HG02571 (cell line): Measurements from ENCODE around the gene KCTD1.

ENCODE experiments used
- ATAC-seq: cut with Tn5 transposase; IDR thresholded peaks from one replicate; pipeline ENCODE4 v1.9.1; 2021; ENCODE audit warnings: mild to moderate bottlenecking, moderate library complexity; ENCODE audit not compliant: unreplicated experiment

The KCTD1 gene

DNA sequence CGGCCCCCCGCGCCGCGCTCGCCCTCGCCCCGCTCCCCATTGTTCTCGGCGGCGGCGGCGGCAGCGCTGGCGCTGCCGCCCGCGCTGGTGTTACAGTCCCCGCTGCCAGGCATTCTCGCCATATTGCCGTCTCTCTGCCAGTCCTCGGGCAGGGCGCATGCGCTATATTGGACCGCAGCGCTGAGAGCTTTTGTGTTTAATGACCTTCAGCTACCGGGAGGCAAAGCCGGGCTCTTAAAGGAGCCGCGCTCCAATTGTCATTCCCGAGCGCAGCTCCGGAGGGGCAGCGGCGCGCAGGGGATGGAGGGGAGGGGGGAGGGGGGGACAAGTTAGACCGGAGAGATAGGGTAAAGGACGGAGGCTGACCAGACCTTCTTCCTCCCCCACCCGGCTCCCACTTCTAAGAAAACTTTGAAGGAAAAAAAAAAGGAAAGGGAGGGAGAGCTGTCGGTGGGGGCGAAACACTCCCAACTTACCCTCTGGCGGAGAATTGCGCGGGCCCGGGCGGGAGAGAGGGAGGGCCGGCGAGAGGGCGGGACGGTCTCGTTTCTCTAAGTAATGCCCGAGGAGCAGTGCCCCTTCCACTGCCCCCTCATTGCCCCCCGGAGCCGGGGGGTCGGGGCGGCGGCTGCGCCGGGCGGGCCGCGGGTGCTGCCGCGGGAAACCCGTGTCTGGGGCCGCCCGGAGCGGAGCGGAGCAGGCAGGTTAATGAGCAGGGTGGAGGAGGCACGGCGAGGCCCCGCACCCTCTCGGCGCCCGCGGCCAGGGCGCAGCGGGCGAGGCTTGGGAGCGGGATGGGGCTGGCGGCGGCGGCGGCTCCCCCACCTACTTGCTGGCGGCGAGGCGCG lies at the start of gene KCTD1:
Gene KCTD1, minus strand, starts transcription at position 139 of the 848 bp plus-strand sequence. Its CDS starts 17 bp downstream, at position 122.
- ATAC-seq = peak; percentile 60

GRCh38 chr18:26593365-26594320 lies 45.3 kb upstream of the KCTD1 start:
- no peak for ATAC-seq

DNA sequence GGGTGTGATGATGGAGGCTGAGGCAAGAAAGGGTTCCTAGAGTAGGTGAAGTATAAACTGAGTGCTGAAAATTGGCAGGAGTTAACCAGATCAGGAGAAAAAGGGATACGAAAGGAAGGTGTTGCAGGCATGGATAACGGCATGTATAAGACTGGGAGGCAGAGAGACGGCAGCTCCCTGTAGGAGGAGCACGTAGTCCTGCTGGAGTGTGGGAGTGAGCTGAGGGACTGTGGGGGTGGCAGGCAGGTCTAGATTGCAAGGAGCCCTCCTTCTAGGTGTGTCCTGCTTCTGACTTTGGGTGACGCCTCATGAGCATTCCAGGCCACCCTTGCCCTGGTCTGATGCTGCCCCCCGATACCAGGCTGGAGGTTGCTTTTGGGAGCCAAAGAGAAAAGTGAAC lies 36.4 kb upstream of the KCTD1 start:
- ATAC-seq = no peak

GRCh38 chr18:26579941-26580618 lies 31.7 kb upstream of the KCTD1 start:
- ATAC-seq = no peak

GRCh38 chr18:26575865-26576217 lies 27.5 kb upstream of the KCTD1 start:
- no peak for ATAC-seq

DNA sequence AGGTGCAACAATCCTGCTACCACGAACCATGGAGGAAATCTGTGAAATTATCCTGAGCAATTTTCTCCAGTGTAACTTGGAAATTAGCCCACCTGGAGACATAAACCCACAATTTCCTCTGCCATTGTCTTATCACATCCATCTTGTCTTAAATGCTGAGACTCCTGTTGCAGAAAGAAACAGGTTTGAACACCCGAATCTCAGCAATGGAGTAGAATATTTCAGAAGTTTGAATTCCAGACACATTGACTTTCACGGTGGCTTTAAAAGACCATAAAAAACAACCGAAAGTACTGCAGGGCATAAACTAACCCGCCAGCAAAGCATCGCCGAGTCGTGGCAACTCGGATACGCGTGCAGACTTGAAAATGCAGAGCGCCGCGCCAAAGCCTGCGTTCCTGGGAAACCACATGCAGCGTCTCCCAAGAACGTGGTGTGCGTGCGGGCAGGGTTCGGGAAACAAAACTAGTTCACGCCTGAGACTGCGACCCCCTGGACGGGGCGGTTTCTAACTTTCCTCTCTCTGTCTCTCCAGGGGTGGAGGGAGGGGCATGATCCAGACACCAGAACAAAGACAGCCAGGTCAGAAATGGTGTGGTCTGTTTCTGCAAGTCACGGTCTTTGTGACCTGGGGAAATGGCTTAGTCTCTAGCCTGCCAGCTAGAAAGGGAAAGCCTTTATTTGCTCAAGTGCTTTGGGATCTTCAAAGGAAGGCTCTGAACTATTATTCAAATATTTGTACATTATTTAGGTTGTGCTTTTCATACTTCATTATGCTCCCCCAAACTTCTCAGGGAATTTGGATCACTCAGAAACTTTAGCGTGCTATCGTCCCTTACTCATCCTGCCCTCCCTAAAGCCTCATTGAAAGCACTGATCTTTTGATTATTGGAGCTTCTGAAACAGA lies 26.9 kb upstream of the KCTD1 start:
- no peak for ATAC-seq

DNA sequence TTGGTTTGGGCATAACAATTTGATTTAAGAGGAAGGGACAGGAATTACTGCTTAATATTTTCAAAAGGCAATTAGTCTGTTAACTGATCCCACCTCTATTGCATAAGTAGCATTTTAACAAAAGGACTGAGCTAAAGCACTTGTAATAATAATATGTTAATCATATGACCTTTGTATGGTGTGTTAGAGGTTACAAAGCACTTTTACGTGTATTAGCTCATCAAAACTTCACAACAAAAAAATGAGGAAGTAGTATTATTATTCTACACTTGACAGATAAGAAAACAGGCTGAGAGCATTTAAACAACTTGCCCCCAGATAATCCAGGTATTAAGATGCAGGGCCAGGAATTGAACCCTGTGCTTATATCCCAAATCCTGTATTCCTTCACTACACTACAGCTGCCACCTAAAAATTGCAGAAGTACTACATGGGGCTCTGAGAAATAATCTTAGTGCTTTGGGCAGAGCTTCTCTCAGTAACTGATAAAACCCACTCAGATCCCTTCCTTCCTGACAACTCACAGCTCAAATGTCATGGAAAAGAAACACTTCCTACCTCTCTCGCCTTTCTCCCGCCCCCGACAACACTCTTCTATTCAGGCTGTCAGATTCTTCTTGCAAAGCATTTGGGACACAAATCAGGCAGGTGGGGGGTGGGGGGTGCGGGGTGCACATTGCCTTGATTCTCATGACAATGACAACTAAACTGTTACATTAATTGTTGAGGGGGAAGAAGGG lies 20.7 kb upstream of the KCTD1 start:
- no peak for ATAC-seq

DNA sequence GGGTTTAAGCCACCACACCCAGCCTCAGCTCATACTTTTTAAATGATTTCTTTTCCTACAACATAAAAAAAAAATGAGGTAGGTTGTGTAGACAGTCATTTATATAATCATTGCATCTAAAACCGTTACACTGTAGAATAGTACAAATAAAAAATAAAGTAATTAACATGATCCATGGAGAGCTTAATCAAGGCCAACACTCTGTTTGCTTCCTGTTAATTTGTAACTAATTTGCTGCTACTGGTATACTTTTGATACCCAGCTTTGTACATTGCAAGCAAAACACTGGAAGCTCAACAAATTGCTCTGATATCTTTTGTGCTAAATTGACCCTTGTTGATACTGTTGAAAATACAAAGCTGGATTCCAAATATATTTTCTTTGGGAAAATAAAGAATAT lies 20.2 kb upstream of the KCTD1 start:
- ATAC-seq = no peak

DNA sequence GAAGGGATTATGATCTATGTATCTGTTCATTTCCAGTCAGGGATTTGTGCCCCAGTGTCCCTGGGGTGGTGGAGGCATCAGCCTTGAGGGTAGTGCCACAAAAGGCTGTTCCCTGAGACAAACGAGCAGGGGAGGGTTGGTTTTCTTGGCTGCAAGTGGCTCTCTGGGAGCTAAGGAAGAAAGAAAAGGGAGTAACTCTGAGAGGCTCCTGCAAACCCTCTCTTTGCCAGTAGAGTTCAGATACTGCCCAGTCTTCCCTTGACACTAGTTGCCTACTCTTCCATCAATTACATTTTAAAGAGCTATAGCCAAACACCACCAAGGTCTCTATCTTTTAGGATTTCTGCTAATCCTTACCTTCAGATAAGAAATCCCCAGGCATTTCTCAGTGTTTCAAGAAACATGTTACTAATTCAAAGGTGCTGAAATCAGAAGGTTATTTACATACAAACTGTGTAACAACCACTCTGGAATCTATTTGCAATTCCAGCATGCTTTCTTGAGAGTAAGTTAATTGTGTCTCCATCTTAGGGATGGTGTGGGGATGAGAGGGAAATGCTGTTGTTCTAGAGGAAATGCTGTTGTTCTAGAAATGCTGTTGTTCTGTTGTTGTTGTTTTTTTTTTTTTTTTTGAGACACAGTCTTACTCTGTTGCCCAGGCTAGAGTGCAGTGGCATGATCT lies 18.7 kb upstream of the KCTD1 start:
- no peak for ATAC-seq

GRCh38 chr18:26565514-26565913 lies 17.2 kb upstream of the KCTD1 start:
- no peak for ATAC-seq

GRCh38 chr18:26563024-26563423 lies 14.7 kb upstream of the KCTD1 start:
- no peak for ATAC-seq

- ATAC-seq = no peak
Measured at GRCh38 chr18:26562568-26562967, 14.2 kb upstream of the KCTD1 start.

GRCh38 chr18:26561769-26562168 lies 13.4 kb upstream of the KCTD1 start:
- ATAC-seq = no peak

DNA sequence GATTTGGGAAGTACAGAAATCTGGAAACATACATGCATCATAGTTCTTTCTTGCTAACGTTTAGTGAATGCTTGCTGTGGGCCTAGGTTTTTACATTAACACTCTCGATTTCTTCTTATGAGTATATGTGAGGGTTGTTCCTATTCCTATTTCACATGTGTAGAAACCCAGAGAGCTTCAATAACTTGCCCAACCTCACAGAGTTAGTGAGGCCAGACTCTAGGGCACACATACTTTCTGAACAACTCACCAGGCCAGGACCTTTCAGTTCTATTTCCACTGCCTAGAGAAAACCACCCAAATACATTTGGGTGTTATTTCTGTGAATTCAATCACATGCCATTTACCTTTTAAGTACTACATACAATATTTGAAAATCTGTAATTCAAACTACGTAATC lies 8.2 kb upstream of the KCTD1 start:
- peak; percentile 93 for ATAC-seq

- ATAC-seq = no peak
Measured at GRCh38 chr18:26555804-26556553, 7.6 kb upstream of the KCTD1 start.

DNA sequence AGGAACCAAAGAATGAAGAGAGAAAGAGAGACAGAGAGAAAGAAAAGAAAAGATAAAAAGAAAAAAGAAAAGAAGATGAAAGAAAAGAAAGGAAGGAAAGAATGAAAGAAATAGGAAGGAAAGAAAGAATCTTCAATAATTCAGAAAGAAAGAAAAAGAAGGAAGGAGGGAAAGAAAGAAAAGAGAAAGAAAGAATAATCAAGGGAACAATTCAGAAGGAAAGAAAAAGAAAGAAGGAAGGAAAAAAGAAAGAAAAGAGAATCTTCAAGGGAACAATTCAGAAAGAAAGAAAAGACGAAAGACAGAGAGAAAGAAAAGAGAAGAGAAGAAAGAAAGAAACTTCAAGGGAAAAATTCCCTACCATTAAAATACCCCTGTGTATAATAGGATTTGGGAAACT lies 5.6 kb upstream of the KCTD1 start:
- no peak for ATAC-seq

DNA sequence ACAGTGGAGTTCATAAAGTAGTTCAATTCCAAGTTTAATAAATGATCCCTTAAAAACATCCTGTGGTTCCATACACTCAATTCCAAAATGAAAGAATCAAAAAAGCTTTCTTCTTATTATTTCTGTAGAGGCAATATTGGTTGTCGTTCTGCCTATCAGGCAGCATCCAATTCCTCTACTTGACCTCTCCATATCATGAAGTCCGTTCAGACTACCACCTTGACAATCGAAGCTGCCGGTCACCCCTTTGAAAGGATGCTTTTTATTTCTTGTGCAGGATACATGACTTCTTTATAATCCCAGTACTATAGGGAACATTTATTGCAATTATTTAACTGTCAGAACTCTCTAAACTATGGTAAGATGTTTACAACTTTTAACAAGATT lies 3.3 kb upstream of the KCTD1 start:
- no peak for ATAC-seq

DNA sequence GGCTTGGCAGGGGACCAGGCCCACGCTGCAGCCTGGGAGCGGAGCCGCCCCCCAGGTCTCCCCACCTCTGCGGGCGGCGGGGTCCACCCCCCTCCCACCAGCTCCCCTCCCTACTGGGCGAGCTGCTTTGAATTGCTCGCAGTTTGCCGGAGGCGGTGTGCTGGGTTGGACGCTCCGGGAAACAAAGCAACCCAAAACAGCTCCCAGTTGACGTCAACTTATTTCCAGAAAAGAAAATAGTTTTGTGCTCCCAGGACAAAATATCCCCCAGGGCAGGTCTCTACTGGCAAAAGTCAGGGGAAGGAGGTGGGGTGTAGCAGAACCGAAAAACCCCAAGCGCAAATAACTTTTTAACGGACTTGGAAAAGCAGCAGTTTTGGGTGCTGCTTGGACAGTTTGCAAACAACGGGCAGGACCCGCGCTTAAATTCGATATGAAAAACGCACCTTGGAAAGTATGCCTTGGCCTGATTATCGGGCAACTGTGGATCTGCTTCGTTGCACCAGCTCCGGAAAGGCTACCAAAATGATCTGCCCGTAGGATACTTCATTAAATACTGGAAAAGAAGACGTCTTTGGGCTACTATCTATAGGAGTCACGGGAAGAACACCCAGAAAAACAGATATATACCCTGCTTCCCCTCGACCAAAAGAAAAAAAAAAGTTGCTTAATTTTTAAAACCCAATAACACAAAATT lies 2.8 kb upstream of the KCTD1 start:
- ATAC-seq = no peak
